ENCODE data around the gene PNMA8A.

The PNMA8A gene

GRCh38 chr19:46482631-46483030 lies 11.3 kb upstream of the PNMA8A start:
- H3K4me3 Mint-ChIP-seq, result no peak overlapping the region
- DNase-seq (ENCODE audit: low spot score in 2 of 2) (no peak), ATAC-seq (no peak)
- no peaks in the 10 kb centered on the region for H3K36me3 Mint-ChIP-seq
- H3K9me3 Mint-ChIP-seq, result no peaks in the 10 kb centered on the region
- peaks cover 9% of the 10 kb centered on the region for H3K4me1 Mint-ChIP-seq
- H3K27ac Mint-ChIP-seq, result no peak overlapping the region

- ATAC-seq (no peak), DNase-seq (ENCODE audit: low spot score in 2 of 2) (no peak)
- Mint-ChIP-seq H3K4me3 (no peak overlapping the region), H3K4me1 (peaks cover 9% of the 10 kb centered on the region), H3K36me3 (no peaks in the 10 kb centered on the region), H3K9me3 (no peaks in the 10 kb centered on the region), H3K27ac (no peak overlapping the region)
These were observed 10.6 kb upstream of the PNMA8A start for GRCh38 chr19:46481947-46482346.

- Mint-ChIP-seq H3K9me3 (no peaks in the 10 kb centered on the region), H3K27ac (no peak overlapping the region), H3K4me3 (no peak overlapping the region)
These were observed 10.0 kb upstream of the PNMA8A start for GRCh38 chr19:46481223-46481848.

GRCh38 chr19:46480415-46480814 lies 9.1 kb upstream of the PNMA8A start:
- Mint-ChIP-seq H3K4me3 (no peak overlapping the region), H3K27ac (no peak overlapping the region), H3K4me1 (peaks cover 9% of the 10 kb centered on the region), H3K36me3 (no peaks in the 10 kb centered on the region), H3K9me3 (no peaks in the 10 kb centered on the region)
- ATAC-seq, result no peak
- no peak for DNase-seq (ENCODE audit: low spot score in 2 of 2)

More at GRCh38 chr19:46481223-46481848, 10.0 kb upstream of the PNMA8A start:
- no peak for DNase-seq (ENCODE audit: low spot score in 2 of 2)
- no peak for ATAC-seq
- H3K36me3 Mint-ChIP-seq, result no peaks in the 10 kb centered on the region
- peaks cover 9% of the 10 kb centered on the region for H3K4me1 Mint-ChIP-seq

- Mint-ChIP-seq H3K9me3 (no peaks in the 10 kb centered on the region), H3K36me3 (no peaks in the 10 kb centered on the region), H3K27ac (no peak overlapping the region), H3K4me1 (peaks cover 9% of the 10 kb centered on the region), H3K4me3 (no peak overlapping the region)
- ATAC-seq, result peak; percentile 55
- DNase-seq (ENCODE audit: low spot score in 2 of 2), result no peak
These were observed 7.1 kb upstream of the PNMA8A start for GRCh38 chr19:46478356-46478986.

GRCh38 chr19:46475986-46476385 lies 4.6 kb upstream of the PNMA8A start:
- no peaks in the 10 kb centered on the region for H3K36me3 Mint-ChIP-seq
- H3K4me1 Mint-ChIP-seq, result peaks cover 9% of the 10 kb centered on the region
- H3K27ac Mint-ChIP-seq, result no peak overlapping the region
- no peak overlapping the region for H3K4me3 Mint-ChIP-seq
- ATAC-seq, result no peak
- H3K9me3 Mint-ChIP-seq, result no peaks in the 10 kb centered on the region
- no peak for DNase-seq (ENCODE audit: low spot score in 2 of 2)

- DNase-seq (ENCODE audit: low spot score in 2 of 2), result no peak
- Mint-ChIP-seq H3K4me3 (no peak overlapping the region), H3K4me1 (peaks cover 9% of the 10 kb centered on the region), H3K9me3 (no peaks in the 10 kb centered on the region), H3K27ac (no peak overlapping the region), H3K36me3 (no peaks in the 10 kb centered on the region)
- no peak for ATAC-seq
These were observed 2.8 kb upstream of the PNMA8A start for GRCh38 chr19:46474211-46474610.

GRCh38 chr19:46472592-46472991 lies 1.2 kb upstream of the PNMA8A start:
- DNase-seq (ENCODE audit: low spot score in 2 of 2), result no peak
- no peak for ATAC-seq
- Mint-ChIP-seq H3K27ac (no peak overlapping the region), H3K9me3 (no peaks in the 10 kb centered on the region), H3K36me3 (no peaks in the 10 kb centered on the region), H3K4me1 (no peaks in the 10 kb centered on the region), H3K4me3 (no peak overlapping the region)

- DNase-seq (ENCODE audit: low spot score in 2 of 2), result no peak
These were observed 614 bp upstream of the PNMA8A start for GRCh38 chr19:46471811-46472543.

GRCh38 chr19:46470376-46470775 lies 987 bp downstream of the PNMA8A start:
- no peak for DNase-seq (ENCODE audit: low spot score in 2 of 2)
- no peak for ATAC-seq

More at GRCh38 chr19:46471811-46472543, 614 bp upstream of the PNMA8A start:
- ATAC-seq, result no peak
- peaks cover 5% of the 10 kb centered on the region for H3K4me1 Mint-ChIP-seq
- no peak overlapping the region for H3K27ac Mint-ChIP-seq
- H3K9me3 Mint-ChIP-seq, result no peaks in the 10 kb centered on the region
- no peaks in the 10 kb centered on the region for H3K36me3 Mint-ChIP-seq
- no peak overlapping the region for H3K4me3 Mint-ChIP-seq

GRCh38 chr19:46469541-46470185 lies 1.7 kb downstream of the PNMA8A start:
- ATAC-seq (no peak), DNase-seq (ENCODE audit: low spot score in 2 of 2) (no peak)
- no peak overlapping the region for H3K4me3 Mint-ChIP-seq
- no peaks in the 10 kb centered on the region for H3K36me3 Mint-ChIP-seq
- H3K27ac Mint-ChIP-seq, result no peak overlapping the region
- no peaks in the 10 kb centered on the region for H3K9me3 Mint-ChIP-seq
- H3K4me1 Mint-ChIP-seq, result peaks cover 13% of the 10 kb centered on the region

More at GRCh38 chr19:46470376-46470775, 987 bp downstream of the PNMA8A start:
- no peaks in the 10 kb centered on the region for H3K36me3 Mint-ChIP-seq
- peaks cover 13% of the 10 kb centered on the region for H3K4me1 Mint-ChIP-seq
- H3K4me3 Mint-ChIP-seq, result no peak overlapping the region
- H3K9me3 Mint-ChIP-seq, result no peaks in the 10 kb centered on the region
- no peak overlapping the region for H3K27ac Mint-ChIP-seq

GRCh38 chr19:46466536-46467196 lies 4.7 kb downstream of the PNMA8A start:
- Mint-ChIP-seq H3K27ac (no peak overlapping the region), H3K4me3 (no peak overlapping the region)
- DNase-seq (ENCODE audit: low spot score in 2 of 2), result no peak

GRCh38 chr19:46463516-46463915 lies 7.8 kb downstream of the PNMA8A start:
- DNase-seq (ENCODE audit: low spot score in 2 of 2) (no peak), ATAC-seq (no peak)
- peaks cover 13% of the 10 kb centered on the region for H3K4me1 Mint-ChIP-seq
- H3K36me3 Mint-ChIP-seq, result no peaks in the 10 kb centered on the region
- no peak overlapping the region for H3K27ac Mint-ChIP-seq
- no peaks in the 10 kb centered on the region for H3K9me3 Mint-ChIP-seq
- no peak overlapping the region for H3K4me3 Mint-ChIP-seq

More at GRCh38 chr19:46466536-46467196, 4.7 kb downstream of the PNMA8A start:
- peaks cover 13% of the 10 kb centered on the region for H3K4me1 Mint-ChIP-seq
- no peaks in the 10 kb centered on the region for H3K36me3 Mint-ChIP-seq
- ATAC-seq, result peak; percentile 83
- no peaks in the 10 kb centered on the region for H3K9me3 Mint-ChIP-seq

GRCh38 chr19:46461537-46461936 lies 9.8 kb downstream of the PNMA8A start:
- Mint-ChIP-seq H3K27ac (no peak overlapping the region), H3K9me3 (no peaks in the 10 kb centered on the region), H3K4me1 (peaks cover 4% of the 10 kb centered on the region), H3K4me3 (no peak overlapping the region), H3K36me3 (no peaks in the 10 kb centered on the region)
- DNase-seq (ENCODE audit: low spot score in 2 of 2) (no peak), ATAC-seq (no peak)

- Mint-ChIP-seq H3K4me1 (no peaks in the 10 kb centered on the region), H3K36me3 (no peaks in the 10 kb centered on the region), H3K4me3 (no peak overlapping the region), H3K9me3 (no peaks in the 10 kb centered on the region), H3K27ac (no peak overlapping the region)
- DNase-seq (ENCODE audit: low spot score in 2 of 2) (no peak), ATAC-seq (no peak)
These were observed 10.4 kb downstream of the PNMA8A start for GRCh38 chr19:46460981-46461380.
